Stimulated activated naive B cell treated with anti-CD40 and anti-IgM and Interleukin-4, amounts not matched to agents 10 μg/mL and 1 μg/mL and 100 μg/mL, for 72 hours (primary cell): Measurements from ENCODE around the gene STRAP.

Experiments used
- ATAC-seq, 2 donors: fragments of 150-1000 bp; cut with Tn5 transposase; replicated peaks; 2 replicates each; pipeline ENCODE4 v1.10.0; 2021; ENCODE audit warnings: moderate library complexity in 1 of 2
- DNase-seq: peaks from one replicate; pipeline ENCODE4 v3.0.0; 2021
- H3K27ac Mint-ChIP-seq: one replicate; pipeline ENCODE4 v1.8.0; 2022; ENCODE audit warnings: mild to moderate bottlenecking, mixed read lengths
- H3K27me3 Mint-ChIP-seq, 2 donors: one replicate each; pipeline ENCODE4 v1.8.0; 2022; ENCODE audit warnings: mixed read lengths in 2 of 2
- H3K36me3 Mint-ChIP-seq, 2 donors: one replicate each; pipeline ENCODE4 v1.8.0; 2022; ENCODE audit warnings: mixed read lengths in 2 of 2, mild to moderate bottlenecking in 1 of 2
- H3K4me1 Mint-ChIP-seq, 2 donors: one replicate each; pipeline ENCODE4 v1.8.0; 2022; ENCODE audit warnings: mixed read lengths in 2 of 2, mild to moderate bottlenecking in 1 of 2
- H3K4me3 Mint-ChIP-seq, 2 donors: one replicate each; pipeline ENCODE4 v1.8.0; 2022; ENCODE audit warnings: mild to moderate bottlenecking in 2 of 2, mixed read lengths in 2 of 2, moderate library complexity in 1 of 2
- H3K9me3 Mint-ChIP-seq, 2 donors: one replicate each; pipeline ENCODE4 v1.8.0; 2022; ENCODE audit warnings: mixed read lengths in 2 of 2, mild to moderate bottlenecking in 1 of 2

Gene STRAP, protein sequence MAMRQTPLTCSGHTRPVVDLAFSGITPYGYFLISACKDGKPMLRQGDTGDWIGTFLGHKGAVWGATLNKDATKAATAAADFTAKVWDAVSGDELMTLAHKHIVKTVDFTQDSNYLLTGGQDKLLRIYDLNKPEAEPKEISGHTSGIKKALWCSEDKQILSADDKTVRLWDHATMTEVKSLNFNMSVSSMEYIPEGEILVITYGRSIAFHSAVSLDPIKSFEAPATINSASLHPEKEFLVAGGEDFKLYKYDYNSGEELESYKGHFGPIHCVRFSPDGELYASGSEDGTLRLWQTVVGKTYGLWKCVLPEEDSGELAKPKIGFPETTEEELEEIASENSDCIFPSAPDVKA

GRCh38 chr12:15882118-15882971 is at the start of gene STRAP:
Gene STRAP (plus strand): TSS chr12:15882387. CDS start chr12:15882708, 321 bp downstream.
- Mint-ChIP-seq H3K9me3 (no peaks in the 10 kb centered on the region), H3K4me1 (peaks cover 30 to 45% of the 10 kb centered on the region in 2 donors), H3K27me3 (no peaks in the 10 kb centered on the region), H3K4me3 (peak within 1 kb of the TSS; percentile 93 to 95), H3K27ac (peak within 1 kb of the TSS; percentile 100), H3K36me3 (peaks cover 24 to 30% of the 10 kb centered on the region in 2 donors)
- ATAC-seq (peak; percentile 95 to 96), DNase-seq (peak; percentile 95)

DNA sequence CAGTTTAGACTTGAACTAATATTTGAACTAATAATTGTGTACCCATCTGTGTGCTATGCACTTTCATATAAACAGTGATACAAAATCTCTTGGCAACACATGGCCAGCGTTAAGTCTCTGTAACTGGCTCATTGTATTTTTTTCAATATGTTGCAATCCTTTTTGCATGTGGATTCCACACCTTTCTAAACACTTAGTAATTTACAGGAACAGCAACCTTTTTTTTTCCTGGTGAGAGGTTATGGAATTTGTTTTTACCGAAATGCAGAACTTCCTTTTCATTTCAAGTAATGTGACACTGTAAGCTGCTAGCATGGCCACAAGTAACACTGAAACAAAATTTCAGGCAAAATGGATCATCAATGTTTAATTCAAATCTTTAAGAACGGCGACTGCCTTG is 47.6 kb upstream of the STRAP start:
- Mint-ChIP-seq H3K4me3 (no peak overlapping the region), H3K36me3 (no peaks in the 10 kb centered on the region), H3K4me1 (no peaks in the 10 kb centered on the region), H3K9me3 (no peaks in the 10 kb centered on the region), H3K27ac (no peak overlapping the region), H3K27me3 (peaks cover 12 to 21% of the 10 kb centered on the region in 2 donors)
- DNase-seq (no peak), ATAC-seq (no peak)

- peaks cover 20 to 22% of the 10 kb centered on the region in 2 donors for H3K27me3 Mint-ChIP-seq
- H3K4me1 Mint-ChIP-seq, result no peaks in the 10 kb centered on the region
- no peak overlapping the region for H3K27ac Mint-ChIP-seq
- ATAC-seq, result no peak
- no peak for DNase-seq
- H3K36me3 Mint-ChIP-seq, result no peaks in the 10 kb centered on the region
- no peaks in the 10 kb centered on the region for H3K9me3 Mint-ChIP-seq
- no peak overlapping the region for H3K4me3 Mint-ChIP-seq
These were observed 44.9 kb upstream of the STRAP start for GRCh38 chr12:15837141-15837790.

DNA sequence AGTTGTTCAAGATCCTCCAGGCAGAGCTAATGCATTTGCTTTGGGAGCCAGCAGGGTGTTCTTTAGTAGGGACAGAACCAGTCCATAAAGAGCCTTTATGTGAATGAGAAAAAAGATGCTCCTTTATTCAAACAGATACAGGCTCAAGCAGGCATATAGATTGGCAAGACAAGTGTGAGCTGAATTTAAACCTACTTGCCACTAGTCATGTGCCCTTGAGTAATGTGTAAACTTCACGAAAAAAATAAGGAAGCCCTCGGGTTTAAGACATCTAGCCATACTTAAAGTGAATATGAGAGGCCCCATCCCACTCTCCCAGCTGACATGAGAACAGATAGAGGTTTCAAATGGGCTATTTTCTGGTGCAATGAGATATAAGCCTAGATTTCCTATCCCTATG is 43.1 kb upstream of the STRAP start:
- DNase-seq, result no peak
- no peaks in the 10 kb centered on the region for H3K4me1 Mint-ChIP-seq

GRCh38 chr12:15839682-15840081 is 42.5 kb upstream of the STRAP start:
- no peak for DNase-seq
- ATAC-seq, result no peak
- Mint-ChIP-seq H3K9me3 (no peaks in the 10 kb centered on the region), H3K4me3 (no peak overlapping the region), H3K27ac (no peak overlapping the region), H3K36me3 (no peaks in the 10 kb centered on the region), H3K4me1 (no peaks in the 10 kb centered on the region), H3K27me3 (peaks cover 19 to 27% of the 10 kb centered on the region in 2 donors)

More for the DNA sequence above, 43.1 kb upstream of the STRAP start:
- Mint-ChIP-seq H3K27ac (no peak overlapping the region), H3K27me3 (peaks cover 19 to 21% of the 10 kb centered on the region in 2 donors), H3K9me3 (no peaks in the 10 kb centered on the region), H3K4me3 (no peak overlapping the region), H3K36me3 (no peaks in the 10 kb centered on the region)
- ATAC-seq, result no peak

DNA sequence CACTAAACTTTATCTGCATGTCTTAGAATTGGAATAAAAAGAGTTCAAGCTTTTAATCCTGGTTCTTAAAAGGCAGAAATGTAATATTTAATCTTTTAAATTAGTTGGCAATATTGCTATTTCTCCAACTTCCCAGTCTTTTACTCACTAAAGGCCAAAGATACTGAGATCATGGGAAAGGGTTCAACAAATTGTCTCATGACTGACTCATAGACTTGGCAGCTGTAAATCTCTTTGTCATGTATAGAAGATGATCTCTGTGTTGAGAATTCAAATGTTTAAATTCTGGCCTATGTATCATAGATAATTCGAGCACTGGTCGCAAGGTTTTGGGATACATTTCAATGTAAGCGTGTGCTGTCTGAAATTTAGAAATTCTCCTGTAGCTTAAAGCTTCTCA is 40.1 kb upstream of the STRAP start:
- DNase-seq, result no peak
- Mint-ChIP-seq H3K27me3 (peaks cover 12 to 31% of the 10 kb centered on the region in 2 donors), H3K4me1 (no peaks in the 10 kb centered on the region), H3K27ac (no peak overlapping the region), H3K36me3 (no peaks in the 10 kb centered on the region), H3K9me3 (no peaks in the 10 kb centered on the region), H3K4me3 (no peak overlapping the region)
- ATAC-seq, result no peak

- Mint-ChIP-seq H3K9me3 (no peaks in the 10 kb centered on the region), H3K4me1 (no peaks in the 10 kb centered on the region), H3K4me3 (no peak overlapping the region), H3K27me3 (peaks cover 0 to 11% of the 10 kb centered on the region in 2 donors), H3K36me3 (no peaks in the 10 kb centered on the region), H3K27ac (no peak overlapping the region)
- no peak for ATAC-seq
- DNase-seq, result no peak
These were observed 35.3 kb upstream of the STRAP start for GRCh38 chr12:15846887-15847286.

DNA sequence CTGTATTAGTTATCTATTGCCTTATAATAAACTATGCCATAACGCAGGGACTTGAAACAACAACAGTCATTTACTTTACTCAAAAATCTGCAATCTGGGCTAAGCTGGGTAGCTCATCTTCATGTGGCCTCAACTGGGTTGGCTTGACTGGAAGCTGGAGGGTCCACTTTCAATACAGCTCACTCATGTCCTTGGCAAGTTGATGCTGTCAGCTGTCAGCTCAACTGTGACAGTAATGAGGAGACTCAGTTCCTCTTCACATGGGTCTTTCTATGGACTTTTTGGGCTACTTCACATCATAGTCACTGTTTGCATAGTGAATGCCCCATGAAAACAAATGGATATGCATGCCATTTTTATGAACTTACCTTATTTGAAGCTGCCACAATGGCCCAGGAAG is 33.6 kb upstream of the STRAP start:
- H3K36me3 Mint-ChIP-seq, result no peaks in the 10 kb centered on the region
- H3K4me1 Mint-ChIP-seq, result no peaks in the 10 kb centered on the region
- H3K27ac Mint-ChIP-seq, result no peak overlapping the region
- no peaks in the 10 kb centered on the region for H3K9me3 Mint-ChIP-seq
- ATAC-seq, result peak; percentile 57 to 58
- no peak overlapping the region for H3K4me3 Mint-ChIP-seq
- H3K27me3 Mint-ChIP-seq, result peaks cover 0 to 11% of the 10 kb centered on the region in 2 donors
- DNase-seq, result no peak

DNA sequence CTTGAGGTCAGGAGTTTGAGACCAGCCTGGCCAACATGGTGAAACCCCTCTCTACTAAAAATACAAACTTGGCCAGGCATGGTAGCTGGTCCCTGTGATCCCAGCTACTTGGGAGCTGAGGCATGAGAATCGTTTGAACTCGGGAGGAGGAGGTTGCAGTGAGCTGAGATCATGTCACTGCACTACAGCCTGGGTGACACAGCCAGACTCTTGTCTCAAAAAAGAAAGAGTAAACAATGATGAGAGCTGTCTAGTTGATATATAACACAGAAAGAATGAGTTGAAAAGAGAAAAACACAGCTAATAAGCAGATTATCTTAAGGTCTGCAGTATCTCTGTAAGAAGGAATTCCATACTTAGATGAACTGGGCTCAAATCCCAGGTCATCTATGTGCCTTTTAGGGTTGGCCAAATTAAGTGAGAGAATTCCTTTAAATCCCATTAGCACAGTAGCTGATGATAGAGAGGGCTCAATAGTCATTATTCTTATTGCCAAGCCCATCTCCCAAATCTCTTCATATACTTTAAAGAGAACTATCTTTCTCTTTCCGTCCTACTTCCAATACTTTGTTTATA is 31.1 kb upstream of the STRAP start:
- no peak overlapping the region for H3K4me3 Mint-ChIP-seq
- no peaks in the 10 kb centered on the region for H3K9me3 Mint-ChIP-seq
- H3K36me3 Mint-ChIP-seq, result no peaks in the 10 kb centered on the region
- H3K4me1 Mint-ChIP-seq, result no peaks in the 10 kb centered on the region
- DNase-seq, result no peak
- no peaks in the 10 kb centered on the region for H3K27me3 Mint-ChIP-seq
- no peak overlapping the region for H3K27ac Mint-ChIP-seq
- no peak for ATAC-seq

DNA sequence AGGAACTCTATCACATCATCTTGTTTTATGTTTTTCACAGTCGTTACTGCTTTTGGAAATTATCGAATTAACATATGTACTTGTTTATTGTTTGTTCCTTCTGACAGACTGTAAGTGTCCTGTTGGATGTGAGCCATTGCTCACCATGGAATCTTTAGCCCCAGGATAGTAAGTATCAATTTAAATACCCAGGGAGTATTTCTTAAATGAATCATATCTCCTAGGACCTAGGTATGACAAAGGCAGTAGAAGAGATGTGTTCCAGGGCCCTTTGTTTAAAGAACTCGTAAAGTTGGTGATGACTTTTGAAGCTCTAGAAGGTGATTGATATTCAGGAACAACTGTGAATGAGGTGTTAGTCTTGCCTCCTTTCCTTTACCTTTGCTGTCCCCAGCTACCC is 30.3 kb upstream of the STRAP start:
- Mint-ChIP-seq H3K4me1 (no peaks in the 10 kb centered on the region), H3K4me3 (no peak overlapping the region), H3K36me3 (no peaks in the 10 kb centered on the region), H3K27ac (no peak overlapping the region), H3K9me3 (no peaks in the 10 kb centered on the region), H3K27me3 (no peaks in the 10 kb centered on the region)
- ATAC-seq (no peak), DNase-seq (no peak)

GRCh38 chr12:15852383-15852782 is 29.8 kb upstream of the STRAP start:
- no peak overlapping the region for H3K27ac Mint-ChIP-seq

GRCh38 chr12:15853877-15854276 is 28.3 kb upstream of the STRAP start:
- Mint-ChIP-seq H3K4me1 (no peaks in the 10 kb centered on the region), H3K27me3 (no peaks in the 10 kb centered on the region), H3K4me3 (no peak overlapping the region), H3K27ac (no peak overlapping the region), H3K36me3 (no peaks in the 10 kb centered on the region), H3K9me3 (no peaks in the 10 kb centered on the region)
- no peak for DNase-seq
- ATAC-seq, result no peak

More at GRCh38 chr12:15852383-15852782, 29.8 kb upstream of the STRAP start:
- no peak for ATAC-seq
- Mint-ChIP-seq H3K4me3 (no peak overlapping the region), H3K9me3 (no peaks in the 10 kb centered on the region), H3K36me3 (no peaks in the 10 kb centered on the region), H3K4me1 (no peaks in the 10 kb centered on the region), H3K27me3 (no peaks in the 10 kb centered on the region)
- no peak for DNase-seq

- H3K9me3 Mint-ChIP-seq, result no peaks in the 10 kb centered on the region
- no peaks in the 10 kb centered on the region for H3K4me1 Mint-ChIP-seq
- H3K27me3 Mint-ChIP-seq, result no peaks in the 10 kb centered on the region
These were observed 27.3 kb upstream of the STRAP start for GRCh38 chr12:15854916-15855315.

DNA sequence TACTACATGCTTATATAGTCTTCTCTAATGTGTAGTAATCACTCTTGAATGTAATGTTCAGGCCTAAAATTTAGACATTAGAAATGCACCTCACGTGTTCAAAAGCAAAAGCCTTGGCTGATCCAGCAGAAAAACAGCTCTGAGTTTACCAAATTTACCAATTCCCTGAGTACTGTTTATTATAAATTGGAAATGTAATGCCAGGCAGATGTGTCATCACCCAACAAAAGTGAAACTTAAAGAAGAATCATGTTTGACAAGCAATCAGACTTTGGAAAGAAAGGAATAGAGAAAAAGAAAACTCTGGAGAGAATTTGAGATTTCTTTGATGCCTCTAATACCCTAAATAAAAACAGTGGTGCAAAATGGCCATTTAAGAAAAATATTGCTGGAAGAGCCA is 26.5 kb upstream of the STRAP start:
- no peak for DNase-seq
- Mint-ChIP-seq H3K4me1 (no peaks in the 10 kb centered on the region), H3K27ac (no peak overlapping the region), H3K9me3 (no peaks in the 10 kb centered on the region), H3K36me3 (no peaks in the 10 kb centered on the region), H3K27me3 (no peaks in the 10 kb centered on the region), H3K4me3 (no peak overlapping the region)
- no peak for ATAC-seq

More at GRCh38 chr12:15854916-15855315, 27.3 kb upstream of the STRAP start:
- ATAC-seq, result no peak
- no peaks in the 10 kb centered on the region for H3K36me3 Mint-ChIP-seq
- DNase-seq, result no peak
- H3K4me3 Mint-ChIP-seq, result no peak overlapping the region
- H3K27ac Mint-ChIP-seq, result no peak overlapping the region
